Stimulated activated CD4-positive, alpha-beta T cell treated with anti-CD3 and anti-CD28 coated beads, Interleukin-15, amount 100 ng/mL, for 24 hours (primary cell): ENCODE data around the gene ADGRL3.

ENCODE experiments used
- DNase-seq: peaks from one replicate; pipeline ENCODE4 v3.0.0-alpha.2; 2020

ADGRL3 gene

DNA sequence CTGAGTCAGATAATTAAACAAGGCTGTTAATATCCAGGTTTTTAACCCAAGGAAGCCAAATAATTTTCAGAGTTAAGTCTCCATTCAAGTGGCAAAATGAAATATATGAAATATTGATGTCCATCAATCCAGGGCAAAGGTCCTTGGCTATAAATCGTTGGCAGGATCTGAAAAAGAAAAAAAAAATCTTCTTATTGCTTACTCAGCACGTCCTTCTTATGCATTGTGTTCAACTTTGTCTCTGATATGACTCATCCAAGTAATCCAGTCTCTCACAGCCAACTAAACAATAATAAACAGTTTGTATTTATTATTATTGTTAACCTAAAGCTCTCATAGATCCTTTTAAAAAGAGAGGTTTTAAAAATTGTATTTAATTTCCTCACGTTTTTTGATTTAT, 851.2 kb downstream of the ADGRL3 start:
- no peak for DNase-seq

DNA sequence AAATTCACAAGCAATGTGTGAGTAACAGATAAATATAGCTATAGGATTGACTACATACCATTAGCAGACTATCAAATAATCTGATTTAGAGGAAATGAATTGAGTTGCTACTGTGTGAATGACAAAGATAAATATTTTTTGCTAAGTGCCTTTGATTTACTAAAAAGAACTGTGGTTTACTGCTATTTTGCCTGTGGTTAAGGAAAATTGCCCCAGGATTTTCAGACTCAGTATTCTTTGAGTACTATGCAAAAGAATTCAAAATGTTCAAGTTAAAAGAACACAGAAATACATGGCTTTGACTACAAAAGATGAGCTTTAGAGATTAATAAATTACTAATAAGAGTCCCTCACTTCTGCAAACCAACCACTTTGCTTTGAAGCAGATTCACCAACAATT, 853.8 kb downstream of the ADGRL3 start:
- DNase-seq, result no peak

DNA sequence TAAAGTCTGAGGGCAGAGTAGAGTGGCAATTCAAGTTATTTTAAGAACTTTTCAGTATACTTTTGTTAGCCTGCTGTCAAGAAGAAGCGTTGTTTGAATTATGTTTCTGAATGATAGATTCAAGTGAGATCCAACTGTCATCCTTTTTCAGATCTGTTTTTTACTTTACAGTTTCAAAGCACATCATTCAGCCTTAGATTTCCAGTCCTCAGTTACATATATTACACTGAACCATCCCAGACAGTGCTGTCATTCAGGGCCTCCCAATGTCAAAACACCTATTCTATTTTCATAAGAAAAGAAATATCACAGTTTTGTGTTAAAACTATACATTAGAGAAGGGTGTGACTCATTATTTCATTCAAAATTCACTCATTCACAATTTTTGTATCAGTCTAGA, 856.9 kb downstream of the ADGRL3 start:
- no peak for DNase-seq

DNA sequence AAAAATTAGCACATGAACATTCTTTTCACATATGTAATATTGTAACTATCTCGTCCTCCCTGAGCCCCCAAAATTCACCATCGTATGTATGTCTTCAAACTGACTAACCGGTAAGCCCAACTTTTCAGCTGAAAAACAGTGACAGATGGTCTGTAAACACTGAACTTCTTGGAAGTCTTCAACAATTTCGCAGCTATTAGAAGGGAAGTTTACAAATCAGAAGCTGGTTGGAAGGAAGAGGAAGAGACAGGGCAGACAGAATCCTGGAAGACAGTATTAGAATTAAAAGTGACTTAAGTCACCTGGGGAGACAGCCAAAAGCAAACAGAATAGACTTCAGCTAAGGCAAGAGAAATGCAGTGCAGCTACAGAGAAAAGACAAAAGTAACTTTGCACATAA, 858.4 kb downstream of the ADGRL3 start:
- no peak for DNase-seq

DNA sequence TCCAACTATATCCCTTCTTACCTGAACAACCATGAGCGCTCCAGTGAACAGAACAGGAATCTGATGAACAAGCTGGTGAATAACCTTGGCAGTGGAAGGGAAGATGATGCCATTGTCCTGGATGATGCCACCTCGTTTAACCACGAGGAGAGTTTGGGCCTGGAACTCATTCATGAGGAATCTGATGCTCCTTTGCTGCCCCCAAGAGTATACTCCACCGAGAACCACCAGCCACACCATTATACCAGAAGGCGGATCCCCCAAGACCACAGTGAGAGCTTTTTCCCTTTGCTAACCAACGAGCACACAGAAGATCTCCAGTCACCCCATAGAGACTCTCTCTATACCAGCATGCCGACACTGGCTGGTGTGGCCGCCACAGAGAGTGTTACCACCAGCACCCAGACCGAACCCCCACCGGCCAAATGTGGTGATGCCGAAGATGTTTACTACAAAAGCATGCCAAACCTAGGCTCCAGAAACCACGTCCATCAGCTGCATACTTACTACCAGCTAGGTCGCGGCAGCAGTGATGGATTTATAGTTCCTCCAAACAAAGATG, 870.2 kb downstream of the ADGRL3 start:
- no peak for DNase-seq

DNA sequence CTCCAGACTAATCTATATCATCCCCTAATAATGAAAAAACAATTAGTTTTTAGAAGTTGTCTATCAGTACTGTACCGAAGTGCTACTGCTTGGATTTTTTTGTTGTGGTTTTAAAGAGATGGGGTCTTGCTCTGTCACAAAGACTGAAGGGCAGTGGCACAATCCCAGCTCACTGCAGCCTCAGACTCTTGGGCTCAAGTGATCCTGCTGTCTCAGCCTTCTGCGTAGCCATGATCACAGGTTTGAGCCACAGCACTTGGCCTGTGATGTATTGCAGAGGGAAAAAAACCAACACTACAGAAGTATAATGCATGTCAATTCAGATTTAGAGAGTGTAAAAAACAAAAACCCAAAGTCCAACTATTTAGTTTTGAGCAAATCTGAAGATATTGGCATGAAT, 875.0 kb downstream of the ADGRL3 start:
- DNase-seq, result no peak

DNA sequence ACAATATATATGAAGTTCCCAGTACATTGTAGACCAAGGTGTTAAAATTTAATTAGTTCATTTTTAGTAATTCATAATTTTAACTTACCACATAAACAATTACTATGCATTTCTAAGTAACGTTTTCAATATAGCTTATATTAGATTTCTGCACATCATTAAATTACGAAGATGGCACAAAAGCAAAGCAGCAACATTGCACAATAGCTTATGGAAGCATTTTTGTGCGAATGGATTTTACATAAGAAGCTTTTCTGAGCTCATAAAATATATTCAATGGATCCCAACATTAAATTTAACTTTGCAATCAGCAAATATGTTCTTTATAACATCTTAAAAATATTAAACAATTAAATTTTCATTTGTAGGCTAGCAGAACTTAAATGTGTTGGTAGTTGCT, 875.4 kb downstream of the ADGRL3 start:
- no peak for DNase-seq

DNA sequence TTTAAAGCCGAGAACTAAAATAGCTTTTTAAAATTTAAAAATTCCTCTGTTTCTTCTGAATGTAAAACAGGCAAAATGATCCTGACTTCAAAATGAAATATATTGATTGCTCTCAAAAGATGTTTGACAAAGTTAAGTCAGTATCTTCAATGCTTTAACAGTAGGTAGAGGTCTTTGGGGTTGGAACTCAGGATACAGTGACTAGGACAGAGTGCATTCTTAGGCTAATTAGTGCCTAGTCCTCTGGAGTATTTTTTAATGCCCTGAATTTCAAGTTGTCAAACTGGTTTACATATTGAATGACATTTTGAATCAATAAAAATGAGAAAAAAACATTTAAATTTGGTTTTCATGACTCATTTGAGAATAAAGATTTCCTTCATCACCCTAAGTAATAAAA, 877.3 kb downstream of the ADGRL3 start:
- DNase-seq, result no peak

DNA sequence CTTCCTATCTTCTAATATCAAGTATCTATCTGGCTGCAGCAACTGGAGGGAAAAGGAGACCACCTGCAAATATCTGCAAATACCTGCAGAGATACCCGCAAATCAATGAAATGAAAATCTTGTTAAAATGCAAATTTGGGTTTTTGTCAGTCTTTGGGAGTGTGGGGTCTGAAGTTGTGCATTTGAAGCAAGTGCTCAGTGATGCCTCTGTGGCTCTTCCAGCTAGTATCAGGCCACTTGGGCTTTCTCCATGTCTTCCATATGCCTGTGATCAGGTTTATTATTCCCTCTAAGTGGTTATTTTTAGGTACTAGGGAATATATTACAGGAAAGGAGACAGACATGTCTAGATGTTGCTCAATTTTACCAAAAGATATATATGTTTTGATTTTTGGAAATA, 880.3 kb downstream of the ADGRL3 start:
- no peak for DNase-seq

DNA sequence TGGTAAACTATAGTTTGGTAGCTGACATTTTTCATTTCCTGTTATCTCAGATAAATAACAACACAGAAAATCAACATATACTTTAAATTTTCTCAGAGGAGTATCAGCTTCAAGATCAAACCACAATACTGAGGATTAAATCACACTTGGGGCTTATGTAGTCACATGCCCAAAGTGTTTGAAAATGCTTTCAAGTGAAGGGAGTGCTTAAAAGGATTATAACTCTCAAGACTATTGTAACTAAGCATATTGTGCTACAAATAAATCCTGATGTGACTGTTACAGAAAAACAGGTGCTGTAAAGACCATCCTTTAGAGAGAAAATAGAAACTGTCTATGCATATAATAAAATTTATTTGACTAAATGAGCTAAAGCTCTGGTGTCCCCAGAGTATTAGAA, 887.6 kb downstream of the ADGRL3 start:
- no peak for DNase-seq

DNA sequence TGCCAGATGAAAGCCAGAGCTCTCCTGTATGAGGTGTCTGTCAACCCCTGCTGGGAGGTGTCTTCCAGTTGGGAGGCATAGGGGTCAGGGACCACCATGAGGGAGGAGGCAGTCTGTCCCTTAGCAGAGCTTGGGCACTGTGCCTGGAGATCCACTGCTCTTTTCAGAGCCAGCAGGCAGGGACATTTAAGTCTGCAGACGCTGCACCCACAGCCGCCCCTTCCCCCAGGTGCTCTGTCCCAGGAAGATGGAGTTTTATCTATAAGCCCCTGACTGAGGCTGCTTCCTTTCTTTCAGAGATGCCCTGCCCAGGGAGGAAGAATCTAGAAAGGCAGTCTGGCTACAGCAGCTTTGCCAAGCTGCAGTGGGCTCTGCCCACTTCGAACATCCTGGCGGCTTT, 893.6 kb downstream of the ADGRL3 start:
- no peak for DNase-seq

DNA sequence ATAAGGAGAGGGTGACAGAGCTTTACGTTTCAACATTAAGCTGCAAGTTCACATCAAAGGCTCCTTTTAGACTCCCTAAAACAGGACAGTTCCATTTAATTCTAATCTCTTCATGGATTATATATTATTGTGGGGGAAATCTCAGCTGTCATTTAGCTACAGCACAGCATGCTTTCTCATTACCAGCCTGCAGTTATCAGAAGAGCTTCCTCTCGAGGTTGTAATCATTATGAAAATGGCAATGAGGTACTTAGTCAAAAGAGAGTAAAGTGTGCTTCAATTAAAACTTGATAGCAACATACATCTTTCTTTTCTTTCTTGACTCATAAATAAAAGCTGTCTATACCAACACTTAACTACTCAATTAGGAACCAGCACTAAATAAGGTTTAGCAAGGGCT, 896.8 kb downstream of the ADGRL3 start:
- DNase-seq, result no peak

DNA sequence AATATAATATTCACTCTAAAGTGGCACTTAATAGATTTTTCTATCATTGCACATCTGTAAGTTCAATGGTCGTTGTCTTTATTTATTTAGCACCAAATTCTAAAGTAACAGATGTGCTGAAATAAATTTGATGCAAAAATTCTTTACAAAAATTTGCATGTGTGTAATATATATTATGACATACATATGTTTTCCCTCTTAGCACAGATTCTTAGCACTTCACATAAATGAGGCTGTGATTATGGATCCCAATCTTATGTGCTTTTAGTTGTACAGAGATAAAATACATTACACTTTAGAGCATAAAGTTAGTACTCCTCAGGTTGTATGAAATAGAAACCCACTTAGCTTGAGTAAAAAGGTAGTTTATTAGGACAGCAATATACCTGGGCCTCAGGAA, 915.1 kb downstream of the ADGRL3 start:
- DNase-seq, result no peak

DNA sequence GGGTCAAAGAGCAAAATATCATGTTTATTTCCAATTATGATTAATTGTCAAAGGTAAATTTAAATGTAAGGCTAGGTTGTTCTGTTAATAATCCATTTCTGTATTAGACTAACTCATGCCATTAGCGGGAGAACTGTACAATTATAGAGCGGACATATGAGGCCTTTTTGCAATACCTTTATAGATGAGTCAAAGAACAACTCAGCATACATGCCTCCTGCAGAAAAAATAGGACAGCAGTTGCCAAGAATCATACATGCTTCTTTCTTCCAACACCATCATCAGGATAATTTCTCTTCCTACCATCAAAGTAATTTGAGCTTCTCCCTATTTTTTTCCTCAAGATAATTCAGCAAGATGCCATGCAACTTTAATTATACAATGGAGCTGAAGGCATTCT, 917.8 kb downstream of the ADGRL3 start:
- DNase-seq, result no peak

DNA sequence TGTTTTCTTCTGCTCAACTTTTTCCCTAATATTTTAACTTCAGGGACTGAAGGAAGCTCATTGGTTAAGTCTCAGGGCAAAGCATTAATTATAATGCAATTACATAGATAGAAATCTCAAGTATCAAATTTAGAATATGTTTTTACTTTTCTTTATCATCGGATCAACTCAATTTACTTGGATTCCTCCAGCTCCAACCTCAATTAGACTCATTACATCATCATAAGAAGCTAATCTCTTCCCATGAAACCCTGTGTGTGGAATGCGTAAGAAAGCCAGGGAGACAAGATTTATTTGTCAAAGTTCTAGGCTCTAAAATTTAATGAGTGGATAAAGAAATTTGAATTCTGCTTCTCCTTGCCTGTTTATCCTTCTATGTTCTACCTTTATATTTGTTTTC, 918.4 kb downstream of the ADGRL3 start:
- no peak for DNase-seq

DNA sequence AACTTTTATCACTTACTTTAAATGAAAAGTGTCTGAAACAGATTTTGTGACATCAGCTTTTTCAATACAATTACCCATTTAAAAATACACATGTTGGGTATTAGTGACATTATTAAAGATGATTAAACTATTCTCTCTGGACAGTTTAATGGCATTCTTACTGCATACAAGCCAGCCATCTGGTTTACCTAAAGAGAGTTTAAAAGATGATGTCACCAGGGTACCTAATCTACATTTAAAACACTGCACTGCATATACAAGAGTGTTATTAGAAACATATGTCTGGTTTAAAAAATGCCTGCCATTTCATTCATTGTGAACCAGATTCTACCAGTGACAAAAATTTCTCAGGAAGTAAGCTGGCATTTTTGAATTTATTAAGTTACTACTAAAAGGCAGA, 919.1 kb downstream of the ADGRL3 start:
- DNase-seq, result no peak

DNA sequence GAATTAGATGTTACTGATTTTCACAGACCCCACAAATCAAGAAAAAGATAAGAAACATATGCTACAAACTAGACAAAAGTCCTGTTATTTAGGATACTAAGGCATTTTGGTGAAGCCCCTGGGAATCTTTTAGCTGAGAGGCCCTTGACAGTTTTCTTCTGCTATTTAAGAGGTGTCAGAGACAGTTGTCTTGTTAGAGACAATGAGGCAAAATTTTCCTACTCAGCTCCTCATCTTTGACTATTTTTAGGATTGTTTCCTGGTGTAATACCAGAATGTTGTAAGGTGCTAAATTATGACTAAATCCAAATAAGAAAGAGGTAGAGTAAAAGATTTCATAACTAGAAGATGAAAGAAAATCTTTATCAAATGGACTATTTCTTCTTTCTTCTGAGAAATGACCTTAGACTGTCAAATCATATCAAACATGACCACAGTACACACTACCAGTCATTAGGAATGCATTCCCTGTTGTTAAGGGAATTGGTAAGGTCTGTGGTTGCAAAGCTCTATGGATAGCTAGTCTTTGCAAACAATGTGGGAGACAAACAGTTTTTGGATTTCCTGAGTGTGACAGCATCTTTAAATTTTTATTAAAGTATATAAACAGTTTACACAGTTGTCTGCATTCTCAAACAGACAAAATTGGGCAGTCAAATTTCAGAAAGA, 926.1 kb downstream of the ADGRL3 start:
- DNase-seq, result no peak
